ENCODE measurements around the gene FGF18.

GRCh38 chr5:171412186-171412585 lies 7.3 kb upstream of the FGF18 start:
- TF ChIP-seq CTCF (IDR thresholded peaks at IDR 0.05) (no peak), EP300 (IDR thresholded peaks at IDR 0.05) (no peak), POLR2A (IDR thresholded peaks at IDR 0.05; ENCODE audit: low read depth) (no peak), POLR2AphosphoS5 (IDR thresholded peaks at IDR 0.05) (no peak)
